ENCODE data around the gene HSD17B14. TPM values are rescaled to one million over a fixed set of nuclear protein-coding genes. Genes with fewer than 3 reads are reported as not detected.

The HSD17B14 gene
- total RNA-seq, 3 donors from 2014 or later (not counting 1 experiment from before 2014, with no cell fraction given) = 0.75 TPM; not detected in 2

- Histone ChIP-seq H3K27ac (ENCODE audit: low read length) (no peak overlapping the region), H3K36me3 (ENCODE audit: control insufficient read depth, insufficient read depth, low read length) (no peaks in the 10 kb centered on the region), H3K4me3 (ENCODE audit: low read length) (no peak overlapping the region), H3K27me3 (ENCODE audit: control insufficient read depth, insufficient read depth, low read length) (no peaks in the 10 kb centered on the region), H3K4me1 (ENCODE audit: control insufficient read depth, insufficient read depth, low read length) (peaks cover 9% of the 10 kb centered on the region), H3K9me3 (ENCODE audit: control insufficient read depth, insufficient read depth, low read length) (no peaks in the 10 kb centered on the region)
- intact Hi-C loops (cut with micrococcal nuclease) = no loop called here
- Mint-ChIP-seq H3K27ac (no peak overlapping the region), H3K36me3 (no peaks in the 10 kb centered on the region), H3K27me3 (ENCODE audit: low read depth in 2 of 2) (no peaks in the 10 kb centered on the region), H3K9me3 (no peaks in the 10 kb centered on the region), H3K4me1 (peaks cover 10 to 11% of the 10 kb centered on the region in 2 donors), H3K4me3 (no peak overlapping the region)
- 97% methylated on average over 43 of the region's 44 CpGs for WGBS (ENCODE audit: insufficient coverage)
- DNase-seq (no peak), ATAC-seq (no peak)
- no peak for TF ChIP-seq CTCF (IDR thresholded peaks at IDR 0.05)
These were observed 36.7 kb downstream of the HSD17B14 start for GRCh38 chr19:48799358-48800300.

- 67% methylated on average over 6 of the region's 6 CpGs for WGBS (ENCODE audit: insufficient coverage)
- no peak for TF ChIP-seq CTCF (IDR thresholded peaks at IDR 0.05)
- peaks cover 12% of the 10 kb centered on the region for H3K4me1 ChIP-seq (ENCODE audit: control insufficient read depth, insufficient read depth, low read length)
- no peak overlapping the region for H3K4me3 Mint-ChIP-seq
- no peak overlapping the region for H3K4me3 ChIP-seq (ENCODE audit: low read length)
- peaks cover 13 to 14% of the 10 kb centered on the region in 2 donors for H3K4me1 Mint-ChIP-seq
- H3K27ac ChIP-seq (ENCODE audit: low read length) = no peak overlapping the region
- H3K27me3 ChIP-seq (ENCODE audit: control insufficient read depth, insufficient read depth, low read length) = no peaks in the 10 kb centered on the region
- H3K27me3 Mint-ChIP-seq (ENCODE audit: low read depth in 2 of 2) = no peaks in the 10 kb centered on the region
- DNase-seq (no peak), ATAC-seq (no peak)
- no peaks in the 10 kb centered on the region for H3K9me3 Mint-ChIP-seq
- H3K36me3 Mint-ChIP-seq = no peaks in the 10 kb centered on the region
- H3K9me3 ChIP-seq (ENCODE audit: control insufficient read depth, insufficient read depth, low read length) = no peaks in the 10 kb centered on the region
- intact Hi-C loops (cut with micrococcal nuclease) = no loop called here
- no peaks in the 10 kb centered on the region for H3K36me3 ChIP-seq (ENCODE audit: control insufficient read depth, insufficient read depth, low read length)
- no peak overlapping the region for H3K27ac Mint-ChIP-seq
These were observed 37.4 kb downstream of the HSD17B14 start for GRCh38 chr19:48798937-48799336.

- Mint-ChIP-seq H3K4me3 (peak overlapping the region; percentile 35), H3K9me3 (no peaks in the 10 kb centered on the region), H3K27me3 (ENCODE audit: low read depth in 2 of 2) (no peaks in the 10 kb centered on the region), H3K36me3 (no peaks in the 10 kb centered on the region), H3K4me1 (peaks cover 13 to 14% of the 10 kb centered on the region in 2 donors), H3K27ac (peak overlapping the region in 1 of 2 donors; percentile 7)
- Histone ChIP-seq H3K36me3 (ENCODE audit: control insufficient read depth, insufficient read depth, low read length) (no peaks in the 10 kb centered on the region), H3K27me3 (ENCODE audit: control insufficient read depth, insufficient read depth, low read length) (no peaks in the 10 kb centered on the region), H3K4me1 (ENCODE audit: control insufficient read depth, insufficient read depth, low read length) (peaks cover 12% of the 10 kb centered on the region), H3K27ac (ENCODE audit: low read length) (no peak overlapping the region), H3K4me3 (ENCODE audit: low read length) (no peak overlapping the region), H3K9me3 (ENCODE audit: control insufficient read depth, insufficient read depth, low read length) (no peaks in the 10 kb centered on the region)
- no peak for TF ChIP-seq CTCF (IDR thresholded peaks at IDR 0.05)
- intact Hi-C loops (cut with micrococcal nuclease) = no loop called here
- DNase-seq = no peak
- 90% methylated on average over 7 of the region's 7 CpGs for WGBS (ENCODE audit: insufficient coverage)
- no peak for ATAC-seq
These were observed 39.2 kb downstream of the HSD17B14 start for GRCh38 chr19:48797103-48797502.

All from natural killer cell (primary cell).